Measurements from ENCODE around the gene WARS2. TPM values are rescaled to one million over a fixed set of nuclear protein-coding genes. Genes with fewer than 3 reads are reported as not detected.

Gene WARS2
- total RNA-seq, 1 donor from 2014 or later, result 9.0 TPM

GRCh38 chr1:119002028-119002686, 138.3 kb downstream of the WARS2 start:
- FAIRE-seq (no peak), DNase-seq (ENCODE audit: low spot score in 2 of 2) (no peak)

GRCh38 chr1:119001181-119002027, 139.0 kb downstream of the WARS2 start:
- DNase-seq (ENCODE audit: low spot score in 2 of 2) (no peak), FAIRE-seq (no peak)

- FAIRE-seq (no peak), DNase-seq (ENCODE audit: low spot score in 2 of 2) (no peak)
Observed at GRCh38 chr1:119000371-119001180, 139.9 kb downstream of the WARS2 start.

GRCh38 chr1:118999348-119000071, 140.9 kb downstream of the WARS2 start:
- no peak for DNase-seq (ENCODE audit: low spot score in 2 of 2)

GRCh38 chr1:118998171-118998570, 142.3 kb downstream of the WARS2 start:
- no peak for FAIRE-seq
- DNase-seq (ENCODE audit: low spot score in 2 of 2), result no peak

More at GRCh38 chr1:118999348-119000071, 140.9 kb downstream of the WARS2 start:
- no peak for FAIRE-seq

GRCh38 chr1:118997225-118997624, 143.2 kb downstream of the WARS2 start:
- no peak for FAIRE-seq

GRCh38 chr1:118995312-118996016, 145.0 kb downstream of the WARS2 start:
- no peak for FAIRE-seq
- no peak for DNase-seq (ENCODE audit: low spot score in 2 of 2)

More at GRCh38 chr1:118997225-118997624, 143.2 kb downstream of the WARS2 start:
- DNase-seq (ENCODE audit: low spot score in 2 of 2), result no peak

- no peak for DNase-seq (ENCODE audit: low spot score in 2 of 2)
- FAIRE-seq, result no peak
Observed at GRCh38 chr1:118993700-118994026, 146.8 kb downstream of the WARS2 start.

GRCh38 chr1:118992868-118993699, 147.4 kb downstream of the WARS2 start:
- FAIRE-seq, result no peak

GRCh38 chr1:118992237-118992825, 148.1 kb downstream of the WARS2 start:
- FAIRE-seq, result no peak
- no peak for DNase-seq (ENCODE audit: low spot score in 2 of 2)

More at GRCh38 chr1:118992868-118993699, 147.4 kb downstream of the WARS2 start:
- no peak for DNase-seq (ENCODE audit: low spot score in 2 of 2)

- no peak for DNase-seq (ENCODE audit: low spot score in 2 of 2)
- FAIRE-seq, result no peak
Observed at GRCh38 chr1:118991448-118991847, 149.0 kb downstream of the WARS2 start.

GRCh38 chr1:118990513-118991152, 149.8 kb downstream of the WARS2 start:
- DNase-seq (ENCODE audit: low spot score in 2 of 2) (no peak), FAIRE-seq (no peak)

GRCh38 chr1:118989878-118990378, 150.5 kb downstream of the WARS2 start:
- no peak for FAIRE-seq

GRCh38 chr1:118989006-118989815, 151.2 kb downstream of the WARS2 start:
- DNase-seq (ENCODE audit: low spot score in 2 of 2) (no peak), FAIRE-seq (no peak)

More at GRCh38 chr1:118989878-118990378, 150.5 kb downstream of the WARS2 start:
- no peak for DNase-seq (ENCODE audit: low spot score in 2 of 2)

- DNase-seq (ENCODE audit: low spot score in 2 of 2) (no peak), FAIRE-seq (no peak)
Observed at GRCh38 chr1:118988186-118989005, 152.1 kb downstream of the WARS2 start, which contains the start of gene TBX15. TSS of gene TBX15 (minus strand) at chr1:118988343. CDS start at chr1:118987795, 548 bp downstream.
